Right cardiac atrium (tissue), 5 donors: ENCODE measurements around the gene CHD8. TPM values are rescaled to one million over a fixed set of nuclear protein-coding genes. Genes with fewer than 3 reads are reported as not detected.
"Not testable (repeated sequence)": the region's sequence is repeated elsewhere in the genome, so short reads cannot be mapped to it uniquely, and the experiment has no call there.

Experiments used
- ATAC-seq, 2 donors: fragments of 200-7000 bp; cut with Tn5 transposase; one replicate each; pipeline versions ENCODE4 v1.8.0 to v1.9.1; 2020; ENCODE audit warnings: moderate library complexity in 2 of 2, mild to moderate bottlenecking in 1 of 2
- DNase-seq, 3 donors: peaks; one replicate each; pipeline ENCODE4 v3.0.0-alpha.2; 2020
- H3K27ac ChIP-seq: one replicate; pipeline ENCODE4 v1.5.1; 2013; ENCODE audit warnings: mild to moderate bottlenecking, low read length, control low read depth, moderate library complexity
- H3K27me3 ChIP-seq: one replicate; pipeline ENCODE4 v1.6.1; 2013; ENCODE audit not compliant: control insufficient read depth, insufficient read depth
- H3K4me1 ChIP-seq: one replicate; pipeline ENCODE4 v1.6.1; 2013; ENCODE audit warnings: low read length; ENCODE audit not compliant: control insufficient read depth, insufficient read depth
- H3K4me3 ChIP-seq: one replicate; pipeline ENCODE4 v1.5.1; 2013; ENCODE audit warnings: low read length, control low read depth
- H3K9me3 ChIP-seq: one replicate; pipeline ENCODE4 v1.6.1; 2013; ENCODE audit warnings: low read length; ENCODE audit not compliant: control insufficient read depth
- WGBS: extraction: QIAGEN DNeasy Blood & Tissue Kit; methylation state at CpG from one replicate; pipeline ENCODE4 v1.1.7; 2013; 5-methylcytosine and 5-hydroxymethylcytosine counted together
- intact Hi-C, 4 donors: fragments of 100-400 bp; cut with DNase I; formaldehyde crosslinking; loops; one replicate each; pipeline versions ENCODE4 v1.11.0 to v1.14.0; 2022 to 2023
- polyA plus RNA-seq: library from polyadenylated mRNA; stranded (reverse); fragments of 200-250 nt; gene quantifications from one replicate; pipeline ENCODE4 v1.2.3, GENCODE V29; 2013
- total RNA-seq, 4 donors: library from RNA; stranded (reverse); fragmentation: NEBNext Ultra II Directional; extraction: Animal tissue kit (Norgen Biotek cat#: 25700); gene quantifications; one replicate each; pipeline ENCODE4 v1.2.1, GENCODE V29; 2021
- donor health status: healthy with polysubstance abuse.
- donor health status: DM: no; HTN: yes; CAD: no.
- donor health status: DM: no; HTN: no; CAD: no.
- donor health status: DM: no; HTN: yes; CAD: no; lungs with severe emphysema.
- donor health status: DM: yes; HTN: yes; CAD: no.

The CHD8 gene
- total and polyA plus RNA-seq, 5 donors: 21.0 to 40.6 (median 39.7) TPM

DNA sequence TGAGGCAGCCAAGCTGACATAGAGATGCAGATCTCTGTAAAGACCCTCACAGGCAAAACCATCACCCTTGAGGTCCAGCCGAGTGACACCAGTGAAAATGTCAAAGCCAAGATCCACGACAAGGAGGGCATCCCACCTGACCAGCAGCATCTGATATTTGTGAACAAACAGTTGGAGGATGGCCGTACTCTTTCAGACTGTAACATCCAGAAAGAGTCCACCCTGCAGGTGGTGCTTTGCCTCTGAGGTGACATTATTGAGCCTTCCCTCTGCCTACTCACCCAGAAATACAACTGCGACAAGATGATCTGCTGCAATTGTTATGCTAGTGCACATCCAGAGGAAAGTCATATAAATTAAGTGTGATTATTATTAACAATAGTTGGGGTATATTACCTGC, 57.0 kb downstream of the CHD8 start:
- ATAC-seq: no peak
- intact Hi-C loops: no loop called here
- no peak for DNase-seq
- Histone ChIP-seq H3K27me3 (no peaks in the 10 kb centered on the region), H3K27ac (no peak overlapping the region), H3K9me3 (no peaks in the 10 kb centered on the region), H3K4me3 (no peak overlapping the region), H3K4me1 (no peaks in the 10 kb centered on the region)
- WGBS: 94% methylated on average over 4 of the region's 4 CpGs

DNA sequence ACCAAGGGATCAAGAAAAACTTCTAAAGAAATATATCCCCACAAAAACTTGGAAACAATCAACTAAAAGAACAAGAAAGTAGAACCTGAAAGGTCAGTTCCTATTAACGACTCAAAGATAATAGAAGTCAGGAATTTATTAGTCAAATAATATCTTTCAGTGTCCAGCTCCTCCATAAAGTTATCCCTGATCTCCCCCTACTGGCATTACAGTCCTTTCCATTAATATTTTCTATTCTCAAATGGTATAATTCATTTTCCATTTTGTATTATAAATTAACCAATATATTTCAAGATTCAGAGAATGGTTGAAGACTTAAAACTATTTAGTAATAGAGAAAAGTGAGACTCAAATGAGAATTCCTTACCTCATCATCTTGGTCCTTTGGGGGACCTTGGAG, 60.5 kb downstream of the CHD8 start:
- Histone ChIP-seq H3K9me3 (no peaks in the 10 kb centered on the region), H3K27ac (no peak overlapping the region), H3K4me3 (no peak overlapping the region), H3K27me3 (no peaks in the 10 kb centered on the region), H3K4me1 (no peaks in the 10 kb centered on the region)
- WGBS: 0% methylated on average over 1 of the region's 1 CpG
- ATAC-seq: no peak
- DNase-seq: no peak
- intact Hi-C loops: no loop called here

DNA sequence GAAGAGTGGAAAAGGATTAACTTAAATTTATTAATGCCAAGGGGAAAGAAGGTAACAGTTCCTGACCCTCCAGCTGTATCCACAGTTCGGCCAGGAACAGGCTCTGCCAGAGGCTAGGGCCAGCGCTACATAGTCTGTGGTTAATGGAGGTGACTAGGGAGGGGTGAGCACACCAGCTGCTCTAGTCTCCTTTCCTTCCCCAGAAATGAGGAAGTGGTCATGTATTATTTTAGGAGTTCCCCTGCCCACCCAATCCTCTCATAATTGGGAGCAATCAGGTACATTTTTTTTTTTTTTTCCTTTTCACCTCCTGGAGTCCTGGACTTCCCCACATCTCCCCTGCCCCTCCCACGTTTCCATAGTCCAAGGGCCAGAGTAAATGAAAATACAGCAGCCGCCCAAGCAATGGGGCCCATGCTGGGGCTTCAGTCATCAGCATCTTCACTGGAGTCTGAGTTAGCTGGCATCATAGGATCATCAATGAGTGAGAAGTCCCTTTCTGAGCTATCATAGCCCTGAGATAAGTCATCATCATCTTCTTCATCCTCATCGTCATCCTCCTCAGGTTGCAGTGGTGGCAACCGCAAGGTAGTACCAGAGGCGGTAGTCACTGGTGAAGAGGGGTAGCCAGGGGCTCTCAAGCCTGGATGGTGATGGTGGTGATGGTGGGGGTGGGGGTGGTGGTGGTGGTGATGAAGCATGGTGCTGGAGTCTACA, 70.6 kb downstream of the CHD8 start:
- Histone ChIP-seq H3K27me3 (no peaks in the 10 kb centered on the region), H3K27ac (no peak overlapping the region), H3K4me3 (no peak overlapping the region), H3K9me3 (no peaks in the 10 kb centered on the region), H3K4me1 (peaks cover 2% of the 10 kb centered on the region)
- intact Hi-C loops: loop anchor here in 1 of 4 donors (10.0 kb wide), 1 partner anchor 141 kb away; no protein-coding TSS in a partner anchor
- no peak for ATAC-seq
- 89% methylated on average over 7 of the region's 7 CpGs for WGBS
- no peak for DNase-seq

DNA sequence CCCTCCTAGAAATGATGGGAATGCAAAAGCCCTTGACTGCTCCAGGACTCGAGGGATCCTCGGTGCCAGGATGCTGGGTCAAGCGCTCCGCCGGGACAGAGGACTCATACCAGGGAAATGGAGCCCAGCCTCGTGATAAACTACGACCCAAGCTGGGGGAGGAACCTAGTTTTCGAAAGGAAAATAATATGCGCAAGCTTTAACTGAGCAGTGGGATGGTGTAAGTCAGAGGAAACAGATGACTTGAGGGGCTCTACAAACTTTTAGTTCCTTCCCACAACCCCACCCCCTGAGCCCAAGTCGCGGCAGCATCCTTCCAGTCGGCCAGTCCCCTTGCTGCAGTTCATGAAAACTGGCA, 71.5 kb downstream of the CHD8 start:
- DNase-seq (no peak), ATAC-seq (no peak)
- intact Hi-C loops: loop anchor here in 1 of 4 donors (10.0 kb wide), 1 partner anchor 140 kb away; no protein-coding TSS in a partner anchor
- Histone ChIP-seq H3K9me3 (no peaks in the 10 kb centered on the region), H3K27ac (peak overlapping the region; percentile 97), H3K4me1 (peaks cover 2% of the 10 kb centered on the region), H3K4me3 (peak overlapping the region; percentile 94), H3K27me3 (no peaks in the 10 kb centered on the region)
- 2% methylated on average over 12 of the region's 12 CpGs for WGBS

DNA sequence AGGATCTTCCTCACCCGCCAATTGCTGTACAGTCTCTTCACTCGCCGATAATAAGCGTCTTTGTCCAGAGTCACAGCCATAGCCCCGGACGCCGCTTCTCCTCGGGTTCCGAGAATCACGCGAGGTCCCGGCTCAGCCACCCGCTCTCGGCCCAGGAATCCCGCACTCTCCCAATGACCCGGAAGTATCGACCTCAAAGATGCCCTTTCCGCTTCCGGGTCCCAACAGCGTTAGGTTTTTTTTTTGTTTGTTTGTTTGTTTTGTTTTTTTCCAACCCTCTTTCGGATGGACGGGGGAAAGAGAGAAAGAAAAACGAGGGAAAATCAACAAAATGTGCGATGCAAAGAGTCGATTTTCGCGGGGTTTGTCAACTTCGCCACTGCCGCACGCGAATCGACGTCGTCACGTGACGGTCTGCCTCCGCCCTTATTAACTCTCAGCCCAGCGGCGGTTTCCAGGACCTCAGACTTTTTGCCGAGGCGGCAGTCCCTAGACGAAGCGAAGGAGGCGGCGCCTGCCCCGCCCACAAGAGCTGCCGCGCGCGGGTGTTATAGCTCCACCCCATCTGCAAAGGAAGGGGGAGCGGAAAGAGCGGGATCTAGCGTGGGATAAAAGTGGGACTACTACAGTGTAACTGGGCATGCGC, 72.0 kb downstream of the CHD8 start, which contains the start of gene SUPT16H:
Gene SUPT16H, minus strand, starts transcription at position 172 of the 646 bp plus-strand sequence. Its CDS starts 92 bp downstream, at position 80.
- H3K27ac ChIP-seq: peak within 1 kb of the TSS; percentile 97
- intact Hi-C loops: loop anchor here in 1 of 4 donors (10.0 kb wide), 1 partner anchor 139 kb away; no protein-coding TSS in a partner anchor
- WGBS: under 1% methylated on average over 54 of the region's 54 CpGs
- H3K27me3 ChIP-seq: no peaks in the 10 kb centered on the region
- peak; percentile 97 to 99 (median 98) for DNase-seq
- ATAC-seq: peak; percentile 99
- peak within 1 kb of the TSS; percentile 94 for H3K4me3 ChIP-seq
- no peaks in the 10 kb centered on the region for H3K9me3 ChIP-seq
- peaks cover 2% of the 10 kb centered on the region for H3K4me1 ChIP-seq

DNA sequence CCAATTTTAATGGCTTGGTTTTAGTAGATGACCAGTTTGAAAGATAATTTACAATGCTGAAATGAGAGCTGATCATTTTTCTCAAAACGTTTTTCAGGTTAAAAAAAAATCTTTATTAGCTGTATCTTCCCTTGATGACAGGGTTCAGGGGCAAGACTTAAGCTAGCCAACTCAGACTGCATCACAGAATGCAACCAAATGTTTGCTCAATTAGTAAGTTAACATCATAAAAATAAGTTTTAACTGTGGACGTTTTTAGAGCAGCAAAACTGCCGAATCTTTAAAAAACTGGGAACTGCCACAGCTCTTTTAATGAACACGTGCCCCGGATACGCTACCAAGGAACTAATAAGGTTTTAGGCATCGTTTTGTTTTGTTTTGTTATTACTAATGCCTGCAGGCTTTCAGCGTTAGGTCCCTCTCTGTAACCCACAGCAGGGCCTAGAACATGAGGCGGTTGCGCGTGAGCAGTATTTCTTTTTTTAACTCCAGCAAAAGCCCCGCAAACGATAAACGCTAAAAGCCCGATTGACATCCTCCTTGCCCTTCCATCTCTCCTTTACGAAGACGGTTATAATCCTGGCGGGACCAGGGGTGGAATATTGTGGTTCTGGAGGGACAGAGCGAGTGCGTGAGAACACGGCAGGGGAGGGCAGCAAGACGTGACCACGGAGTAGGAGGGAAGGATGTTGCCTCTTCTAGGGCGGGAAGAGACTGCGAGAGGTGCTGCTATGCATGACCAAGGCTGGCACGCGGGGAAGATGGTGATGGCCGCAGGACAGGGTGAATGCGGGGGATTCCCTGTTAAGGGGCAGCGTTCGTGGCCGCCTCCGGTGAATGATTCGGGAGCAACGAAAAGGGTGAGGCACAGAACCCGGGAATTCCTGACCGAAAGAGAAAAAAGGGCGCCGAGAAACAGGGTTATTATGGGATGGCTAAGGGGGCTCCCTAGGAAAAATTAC, 72.8 kb downstream of the CHD8 start:
- no peaks in the 10 kb centered on the region for H3K9me3 ChIP-seq
- DNase-seq (peak; percentile 27 to 76 (median 66)), ATAC-seq (peak; percentile 30 to 56)
- peaks cover 2% of the 10 kb centered on the region for H3K4me1 ChIP-seq
- WGBS: under 1% methylated on average over 39 of the region's 39 CpGs
- peak overlapping the region; percentile 97 for H3K27ac ChIP-seq
- intact Hi-C loops: loop anchor here in 1 of 4 donors (10.0 kb wide), 1 partner anchor 138 kb away; no protein-coding TSS in a partner anchor
- peak overlapping the region; percentile 94 for H3K4me3 ChIP-seq
- H3K27me3 ChIP-seq: no peaks in the 10 kb centered on the region

DNA sequence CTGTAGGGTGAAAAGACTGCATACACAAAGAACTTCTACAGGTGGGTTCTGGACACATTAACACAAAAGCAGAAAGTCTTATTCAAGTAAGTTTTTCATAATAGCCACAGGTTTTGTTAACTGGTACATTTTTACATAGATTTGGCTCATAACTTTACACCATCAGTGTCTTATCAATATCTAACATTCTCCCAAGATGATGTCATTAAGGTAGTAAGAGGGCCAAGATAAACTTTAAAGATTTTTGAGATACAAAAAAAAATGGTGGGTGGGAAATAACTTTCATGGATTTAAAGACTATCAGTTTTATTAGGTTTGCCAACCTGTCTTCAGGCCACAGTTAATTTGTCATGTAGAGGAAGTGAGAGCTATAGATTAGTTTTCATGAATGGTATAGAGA, 73.8 kb downstream of the CHD8 start:
- no peak for ATAC-seq
- Histone ChIP-seq H3K4me3 (no peak overlapping the region), H3K4me1 (peaks cover 2% of the 10 kb centered on the region), H3K27me3 (no peaks in the 10 kb centered on the region), H3K9me3 (no peaks in the 10 kb centered on the region), H3K27ac (no peak overlapping the region)
- DNase-seq: no peak
- intact Hi-C loops: loop anchor here in 1 of 4 donors (10.0 kb wide), 1 partner anchor 137 kb away; no protein-coding TSS in a partner anchor

DNA sequence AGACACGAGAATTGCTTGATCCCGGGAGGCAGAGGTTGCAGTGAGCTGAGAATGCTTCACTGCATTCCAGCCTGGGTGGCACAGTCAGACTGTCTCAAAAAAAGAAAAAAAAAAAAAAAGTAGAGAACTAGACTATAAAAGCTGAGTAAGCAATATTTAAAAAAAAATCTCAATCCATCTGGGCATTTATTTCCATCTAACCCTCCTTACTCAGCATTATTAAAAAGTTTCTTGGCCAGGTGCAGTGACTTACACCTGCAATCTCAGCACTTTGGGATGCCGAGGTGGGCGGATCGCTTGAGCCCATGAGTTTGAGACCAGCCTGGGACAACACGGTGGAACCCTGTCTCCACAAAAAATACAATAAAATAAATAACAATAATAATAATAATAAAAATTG, 76.6 kb downstream of the CHD8 start:
- H3K4me3 ChIP-seq: no peak overlapping the region
- H3K9me3 ChIP-seq: no peaks in the 10 kb centered on the region
- no peak overlapping the region for H3K27ac ChIP-seq
- WGBS: 89% methylated on average over 6 of the region's 6 CpGs
- H3K27me3 ChIP-seq: no peaks in the 10 kb centered on the region
- ATAC-seq (no peak), DNase-seq (no peak)
- peaks cover 2% of the 10 kb centered on the region for H3K4me1 ChIP-seq
- intact Hi-C loops: no loop called here

DNA sequence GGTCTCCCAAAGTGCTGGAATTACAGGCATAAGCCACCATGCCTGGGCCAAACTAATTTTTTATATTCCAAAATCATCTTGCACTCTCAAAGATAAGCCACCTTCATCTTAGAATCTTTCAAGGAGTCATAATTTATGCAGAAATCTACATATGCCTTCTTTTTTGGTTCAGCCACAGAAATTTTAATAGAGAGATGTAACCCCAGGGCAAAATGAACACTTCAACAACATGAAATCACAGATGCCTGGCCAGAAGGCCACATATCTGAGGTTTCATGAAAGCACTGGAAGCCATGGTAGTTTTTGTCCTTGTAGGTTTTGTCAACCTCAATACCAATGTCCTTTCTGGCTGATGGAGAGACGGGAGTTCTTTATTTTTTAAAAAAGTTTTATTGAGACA, 81.9 kb downstream of the CHD8 start:
- H3K4me1 ChIP-seq: no peaks in the 10 kb centered on the region
- H3K27ac ChIP-seq: no peak overlapping the region
- no peak for DNase-seq
- intact Hi-C loops: no loop called here
- H3K9me3 ChIP-seq: no peaks in the 10 kb centered on the region
- WGBS: 92% methylated on average over 1 of the region's 1 CpG
- no peak overlapping the region for H3K4me3 ChIP-seq
- no peaks in the 10 kb centered on the region for H3K27me3 ChIP-seq
- no peak for ATAC-seq

DNA sequence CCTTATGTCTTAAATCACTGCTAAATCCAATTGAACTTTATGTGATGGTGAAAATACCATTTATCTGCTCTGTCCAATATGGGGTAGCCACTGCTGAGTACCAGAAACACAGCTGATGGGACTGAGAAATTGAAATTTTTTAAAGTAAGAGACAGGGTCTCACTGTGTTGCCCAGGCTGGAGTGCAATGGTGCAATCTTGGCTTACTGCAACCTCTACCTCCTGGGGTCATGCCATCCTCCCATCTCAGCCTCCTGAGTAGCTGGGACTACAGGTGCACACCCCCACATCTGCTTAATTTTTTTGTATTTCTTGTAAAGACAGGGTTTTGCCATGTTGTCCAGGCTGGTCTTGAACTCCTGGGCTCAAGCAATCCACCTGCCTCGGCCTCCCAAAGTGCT, 83.1 kb downstream of the CHD8 start:
- H3K27me3 ChIP-seq, DNase-seq, H3K27ac ChIP-seq, intact Hi-C loops, H3K4me1 ChIP-seq, H3K9me3 ChIP-seq, ATAC-seq, H3K4me3 ChIP-seq: not testable (repeated sequence)
- WGBS: 100% methylated on average over 1 of the region's 1 CpG
